Ovary (tissue), 9 donors: Measurements from ENCODE around the gene LCK. TPM values are rescaled to one million over a fixed set of nuclear protein-coding genes. Genes with fewer than 3 reads are reported as not detected.

Experiments used
- DNase-seq, 5 donors: peaks; one replicate each; pipeline ENCODE4 v3.0.0-alpha.2; 2019 to 2020
- H3K27ac ChIP-seq, 2 donors: fragments of 200-600 bp; one replicate each; pipeline versions ENCODE4 v1.5.1 to v1.8.0; 2019 to 2022
- H3K27me3 ChIP-seq: fragments of 200-600 bp; one replicate; pipeline ENCODE4 v1.8.0; 2022
- H3K36me3 ChIP-seq: fragments of 200-600 bp; sonication (generic); one replicate; pipeline ENCODE4 v1.5.1; 2019
- H3K4me1 ChIP-seq: one replicate; pipeline ENCODE4 v1.8.1; 2013; ENCODE audit warnings: mild to moderate bottlenecking, moderate library complexity; ENCODE audit not compliant: insufficient read depth
- H3K4me3 ChIP-seq: fragments of 200-600 bp; sonication (generic); one replicate; pipeline ENCODE4 v1.5.1; 2017
- H3K9me3 ChIP-seq, 2 donors: fragments of 200-600 bp in 1 of 2; sonication (generic) in 1 of 2; one replicate each; pipeline versions ENCODE4 v1.5.1 to v1.8.1; 2013 to 2019; ENCODE audit warnings: mild to moderate bottlenecking in 1 of 2, moderate library complexity in 1 of 2
- CTCF ChIP-seq, 3 donors: fragments of 450-650 bp in 2 of 3; fragments of 200-600 bp in 1 of 3; IDR thresholded peaks; one replicate each; pipeline versions ENCODE4 v1.5.1 to v1.8.0; 2016 to 2022; ENCODE audit warnings: antibody characterized with exemption in 3 of 3, mild to moderate bottlenecking in 1 of 3
- EP300 ChIP-seq: sonication (generic); formaldehyde crosslinking; IDR thresholded peaks from one replicate; pipeline ENCODE4 v1.6.1; 2017; ENCODE audit warnings: antibody characterized with exemption
- POLR2A ChIP-seq: fragments of 450-650 bp; IDR thresholded peaks from one replicate; pipeline ENCODE4 v1.6.1; 2017; ENCODE audit warnings: antibody characterized with exemption, mild to moderate bottlenecking, moderate library complexity
- WGBS, 3 donors: extraction: QIAGEN DNeasy Blood & Tissue Kit in 1 of 3; methylation state at CpG; one replicate each; pipeline versions ENCODE4 v1.1.5 to v1.1.7; 2013 to 2017; 5-methylcytosine and 5-hydroxymethylcytosine counted together
- intact Hi-C, 4 donors: fragments of 100-400 bp; cut with DNase I; formaldehyde crosslinking; loops; one replicate each; pipeline versions ENCODE4 v1.11.0 to v1.15.1; 2022 to 2023
- polyA plus RNA-seq, 2 donors: library from polyadenylated mRNA; stranded (reverse); fragments of 200-250 nt in 1 of 2; fragments of 350-450 nt in 1 of 2; fragmentation: Illumina TruSeq in 1 of 2; extraction: RNeasy Lipid Tissue Mini Kit (QIAGEN cat#74804) in 1 of 2; gene quantifications; one replicate each; pipeline ENCODE4 v1.2.3, GENCODE V29; 2013 to 2014
- total RNA-seq, 7 donors: library from RNA; depleted of rRNA in 2 of 7; stranded (reverse); fragments of >200 nt in 2 of 7; fragmentation: NEBNext Ultra II Directional in 3 of 7; extraction: Animal tissue kit (Norgen Biotek cat#: 25700) in 3 of 7; gene quantifications; one replicate each; pipeline versions ENCODE4 v1.1.0 to v1.2.4, GENCODE V29; 2016 to 2023
- donor health status: DM: no; HTN: no; CAD: no; lungs with moderate emphysema.
- donor health status: DM: no; HTN: no; CAD: no.
- donor health status: Bipolar disorder and iron deficiency.
- donor health status: DM: yes; HTN: yes; CAD: no.
- donor health status: DM: no; HTN: no; CAD: no.
- donor health status: DM: yes; HTN: yes; CAD: no.

LCK gene
- total and polyA plus RNA-seq, 9 donors, result 0.35 to 2.8 (median 0.92) TPM

DNA sequence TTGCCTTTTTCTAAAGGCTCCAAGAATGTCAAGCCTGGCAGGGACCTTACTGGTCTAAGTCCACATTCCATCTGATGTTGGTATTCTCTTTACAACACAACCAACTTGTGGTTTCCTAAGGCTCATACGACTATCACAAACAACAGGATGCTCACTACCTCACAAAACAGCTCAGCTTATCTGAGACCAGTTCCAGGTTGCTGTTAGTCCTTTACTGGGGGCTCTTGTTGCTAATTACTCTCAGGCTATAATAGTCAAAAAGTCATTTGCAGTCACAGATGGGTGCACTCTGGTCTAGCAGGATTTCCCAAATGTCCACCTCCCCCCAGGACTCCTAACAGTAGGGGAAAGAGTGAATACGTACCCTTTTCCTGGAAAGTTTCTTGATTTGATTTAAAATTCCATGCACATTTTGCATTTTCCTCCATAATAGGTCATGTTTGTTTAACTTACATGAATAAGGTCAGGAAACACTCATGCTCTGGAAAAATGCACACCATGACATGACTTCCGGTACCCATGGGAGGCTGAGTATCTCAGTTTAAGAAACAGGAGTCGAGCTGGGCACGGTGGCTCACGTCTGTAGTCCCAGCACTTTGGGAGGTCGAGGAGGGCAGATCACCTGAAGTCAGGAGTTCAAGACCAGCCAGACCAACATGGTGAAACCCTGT is 16.0 kb downstream of the LCK start:
- WGBS, 3 donors, result 34 to 54% (median 37%) methylated on average over 7 of the region's 7 CpGs
- Histone ChIP-seq H3K27ac (no peak overlapping the region), H3K36me3 (no peaks in the 10 kb centered on the region), H3K4me1 (no peaks in the 10 kb centered on the region), H3K27me3 (no peaks in the 10 kb centered on the region), H3K9me3 (no peaks in the 10 kb centered on the region), H3K4me3 (no peak overlapping the region)
- intact Hi-C loops, result no loop called here
- TF ChIP-seq EP300, result no peak
- no peak for TF ChIP-seq POLR2A
- no peak for TF ChIP-seq CTCF (IDR thresholded peaks at IDR 0.05)
- DNase-seq, result no peak

GRCh38 chr1:32269744-32270143 is 18.7 kb downstream of the LCK start:
- Histone ChIP-seq H3K27ac (no peak overlapping the region), H3K27me3 (no peaks in the 10 kb centered on the region), H3K9me3 (no peaks in the 10 kb centered on the region), H3K4me3 (no peak overlapping the region), H3K4me1 (no peaks in the 10 kb centered on the region), H3K36me3 (no peaks in the 10 kb centered on the region)
- DNase-seq, result no peak
- TF ChIP-seq CTCF (IDR thresholded peaks at IDR 0.05), result no peak
- no peak for TF ChIP-seq POLR2A
- TF ChIP-seq EP300, result no peak
- intact Hi-C loops, result no loop called here

- intact Hi-C loops, result no loop called here
- TF ChIP-seq EP300 (no peak), CTCF (IDR thresholded peaks at IDR 0.05) (no peak), POLR2A (no peak)
- Histone ChIP-seq H3K4me3 (no peak overlapping the region), H3K27me3 (no peaks in the 10 kb centered on the region), H3K9me3 (no peaks in the 10 kb centered on the region), H3K4me1 (no peaks in the 10 kb centered on the region), H3K36me3 (no peaks in the 10 kb centered on the region), H3K27ac (no peak overlapping the region)
- DNase-seq, result no peak
- WGBS, 3 donors, result 52 to 59% (median 56%) methylated on average over 7 of the region's 7 CpGs
These were observed 21.7 kb downstream of the LCK start for GRCh38 chr1:32272557-32273390.

GRCh38 chr1:32273391-32274208 is 22.5 kb downstream of the LCK start:
- no peak for TF ChIP-seq POLR2A
- TF ChIP-seq CTCF (IDR thresholded peaks at IDR 0.05), result no peak
- no peak for TF ChIP-seq EP300
- DNase-seq, result no peak
- WGBS, 3 donors, result 56 to 65% (median 61%) methylated on average over 10 of the region's 10 CpGs
- Histone ChIP-seq H3K4me1 (no peaks in the 10 kb centered on the region), H3K27me3 (no peaks in the 10 kb centered on the region), H3K9me3 (no peaks in the 10 kb centered on the region), H3K36me3 (no peaks in the 10 kb centered on the region), H3K4me3 (no peak overlapping the region), H3K27ac (no peak overlapping the region)
- intact Hi-C loops, result no loop called here
